Caco-2 (cell line): ENCODE results near the gene SKIC8. TPM values are rescaled to one million over a fixed set of nuclear protein-coding genes. Genes with fewer than 3 reads are reported as not detected.
A peak's percentile ranks its signal among the peaks of the same experiment; 100 is the strongest.

ENCODE experiments used
- BruUV-seq: library from RNA; stranded (reverse); fragments of 400-500 nt; replicated peaks from 2 replicates; lab custom pipeline; 2021; lab: Mats Ljungman, UMichigan
- CTCF ChIA-PET: fragments of 300-600 bp; sonication (Branson Sonifier 250); formaldehyde crosslinking; loops from one replicate; lab custom pipeline; 2022; ENCODE audit warnings: antibody characterized with exemption; lab: Charles Lee
- POLR2A ChIA-PET: fragments of 300-600 bp; sonication (Branson Sonifier 250); formaldehyde crosslinking; loops from one replicate; lab custom pipeline; 2022; ENCODE audit warnings: antibody characterized with exemption; lab: Charles Lee
- DNase-seq, 2 experiments: peaks; one replicate each; pipeline versions ENCODE4 v3.0.0 to v3.0.0-alpha.2; 2020 to 2022
- H3K27me3 ChIP-seq: replicated peaks from 2 replicates; pipeline ENCODE4 v1.6.0; 2011; ENCODE audit warnings: low read length; ENCODE audit not compliant: control insufficient read depth, insufficient read depth
- H3K36me3 ChIP-seq: 2 replicates; pipeline ENCODE4 v1.5.1; 2011; ENCODE audit warnings: low read length; ENCODE audit not compliant: control insufficient read depth, insufficient read depth
- H3K4me1 ChIP-seq: fragments of 250-450 bp; sonication (Bioruptor Pico); 2 replicates; pipeline ENCODE4 v1.5.1; 2020; ENCODE audit warnings: mild to moderate bottlenecking
- H3K4me3 ChIP-seq: 2 replicates; pipeline ENCODE4 v1.5.1; 2011; ENCODE audit warnings: low read depth, mild to moderate bottlenecking, control low read depth, low read length
- H3K9me3 ChIP-seq: fragments of 250-450 bp; sonication (Bioruptor Pico); 2 replicates; pipeline ENCODE4 v1.5.1; 2020; ENCODE audit warnings: mild to moderate bottlenecking, moderate library complexity
- H3K27ac Mint-ChIP-seq: one replicate; pipeline ENCODE4 v1.8.0; 2022; ENCODE audit warnings: mixed read lengths; ENCODE audit not compliant: unreplicated experiment
- H3K27me3 Mint-ChIP-seq: one replicate; pipeline ENCODE4 v1.8.0; 2022; ENCODE audit warnings: mixed read lengths; ENCODE audit not compliant: insufficient read depth, unreplicated experiment
- H3K36me3 Mint-ChIP-seq: one replicate; pipeline ENCODE4 v1.8.0; 2022; ENCODE audit warnings: mild to moderate bottlenecking, mixed read lengths; ENCODE audit not compliant: insufficient read depth, unreplicated experiment
- H3K4me1 Mint-ChIP-seq: one replicate; pipeline ENCODE4 v1.8.0; 2022; ENCODE audit warnings: low read depth, mixed read lengths; ENCODE audit not compliant: unreplicated experiment
- H3K4me3 Mint-ChIP-seq: one replicate; pipeline ENCODE4 v1.8.0; 2022; ENCODE audit warnings: mild to moderate bottlenecking, moderate library complexity, mixed read lengths; ENCODE audit not compliant: unreplicated experiment
- H3K9me3 Mint-ChIP-seq: one replicate; pipeline ENCODE4 v1.8.0; 2022; ENCODE audit warnings: mixed read lengths; ENCODE audit not compliant: unreplicated experiment
- CTCF ChIP-seq, 2 experiments: fragments of 200-600 bp in 1 of 2; IDR thresholded peaks; 1 replicate in 1 of 2; 2 replicates in 1 of 2; pipeline versions ENCODE4 v1.5.1 to v1.8.0; 2011 to 2022; ENCODE audit warnings: antibody characterized with exemption in 1 of 2, control low read depth in 1 of 2, inconsistent platforms in 1 of 2, low read depth in 1 of 2, low read length in 1 of 2, mild to moderate bottlenecking in 1 of 2, moderate library complexity in 1 of 2; ENCODE audit not compliant: insufficient read depth in 1 of 2, severe bottlenecking in 1 of 2, unreplicated experiment in 1 of 2
- intact Hi-C: fragments of 100-400 bp; cut with micrococcal nuclease; formaldehyde crosslinking; loops from one replicate; pipeline ENCODE4 v1.10.0; 2022; ENCODE audit not compliant: unreplicated experiment
- total RNA-seq: library from RNA; stranded (reverse); gene quantifications from 2 replicates; pipeline ENCODE4 v1.2.3, GENCODE V29; 2022

Gene SKIC8
- total RNA-seq, 1 experiment from 2014 or later = 45.7 TPM

GRCh38 chr15:78290222-78290621 lies 9.2 kb downstream of the SKIC8 start:
- CTCF ChIA-PET = no interaction called here
- no peaks in the 10 kb centered on the region for H3K4me1 ChIP-seq
- H3K4me3 ChIP-seq = no peak overlapping the region
- POLR2A ChIA-PET = no interaction called here
- no peaks in the 10 kb centered on the region for H3K27me3 ChIP-seq
- no peak for DNase-seq
- Mint-ChIP-seq H3K27me3 (no peaks in the 10 kb centered on the region), H3K27ac (no peak overlapping the region), H3K9me3 (no peaks in the 10 kb centered on the region), H3K4me3 (no peak overlapping the region), H3K4me1 (no peaks in the 10 kb centered on the region), H3K36me3 (peaks cover 22% of the 10 kb centered on the region)
- H3K9me3 ChIP-seq = no peaks in the 10 kb centered on the region
- no peaks in the 10 kb centered on the region; the same call in 1 of the 2 replicates for H3K36me3 ChIP-seq
- no peak for TF ChIP-seq CTCF (IDR thresholded peaks at IDR 0.05; ENCODE audit: insufficient read depth in 1 of 2, low read depth in 1 of 2, low read length in 1 of 2, severe bottlenecking in 1 of 2, unreplicated experiment in 1 of 2)
- intact Hi-C loops = no loop called here
- no TSS peak for BruUV-seq

GRCh38 chr15:78284758-78285157 lies 14.7 kb downstream of the SKIC8 start:
- no peaks in the 10 kb centered on the region for H3K4me1 Mint-ChIP-seq
- H3K9me3 ChIP-seq = no peaks in the 10 kb centered on the region
- intact Hi-C loops = no loop called here
- no peak overlapping the region for H3K4me3 Mint-ChIP-seq
- H3K36me3 Mint-ChIP-seq = peaks cover 25% of the 10 kb centered on the region
- BruUV-seq = no TSS peak
- H3K27me3 Mint-ChIP-seq = no peaks in the 10 kb centered on the region
- no peaks in the 10 kb centered on the region for H3K4me1 ChIP-seq
- H3K27me3 ChIP-seq = no peaks in the 10 kb centered on the region
- no peak for DNase-seq
- POLR2A ChIA-PET = interaction anchor here (0.6 kb wide), 1 partner anchor 11 kb away, joined by 4 read pairs; no protein-coding TSS in a partner anchor
- TF ChIP-seq CTCF (IDR thresholded peaks at IDR 0.05; ENCODE audit: insufficient read depth in 1 of 2, low read depth in 1 of 2, low read length in 1 of 2, severe bottlenecking in 1 of 2, unreplicated experiment in 1 of 2) = peak in 1 of 2 experiments; percentile 21
- H3K4me3 ChIP-seq = no peak overlapping the region
- no peaks in the 10 kb centered on the region for H3K9me3 Mint-ChIP-seq
- no peak overlapping the region for H3K27ac Mint-ChIP-seq
- H3K36me3 ChIP-seq = no peaks in the 10 kb centered on the region; the same call in 1 of the 2 replicates
- CTCF ChIA-PET = no interaction called here

- CTCF ChIA-PET = no interaction called here
- H3K4me1 Mint-ChIP-seq = no peaks in the 10 kb centered on the region
- H3K36me3 ChIP-seq = no peaks in the 10 kb centered on the region
Measured at GRCh38 chr15:78282324-78282723, 17.1 kb downstream of the SKIC8 start.

More at GRCh38 chr15:78282324-78282723, 17.1 kb downstream of the SKIC8 start:
- H3K9me3 ChIP-seq = no peaks in the 10 kb centered on the region
- intact Hi-C loops = no loop called here
- no peak overlapping the region for H3K4me3 Mint-ChIP-seq
- no peak overlapping the region for H3K27ac Mint-ChIP-seq
- H3K27me3 Mint-ChIP-seq = no peaks in the 10 kb centered on the region
- DNase-seq = no peak
- H3K36me3 Mint-ChIP-seq = peaks cover 16% of the 10 kb centered on the region
- POLR2A ChIA-PET = interaction anchor here (0.6 kb wide), 2 partner anchors 295 to 673 kb away, joined by 3 to 9 read pairs; no protein-coding TSS in a partner anchor
- TF ChIP-seq CTCF (IDR thresholded peaks at IDR 0.05; ENCODE audit: insufficient read depth in 1 of 2, low read depth in 1 of 2, low read length in 1 of 2, severe bottlenecking in 1 of 2, unreplicated experiment in 1 of 2) = no peak
- no TSS peak for BruUV-seq
- H3K9me3 Mint-ChIP-seq = no peaks in the 10 kb centered on the region
- H3K4me3 ChIP-seq = no peak overlapping the region
- no peaks in the 10 kb centered on the region for H3K27me3 ChIP-seq
- H3K4me1 ChIP-seq = no peaks in the 10 kb centered on the region
